ENCODE results near the gene STX1A.

DNA sequence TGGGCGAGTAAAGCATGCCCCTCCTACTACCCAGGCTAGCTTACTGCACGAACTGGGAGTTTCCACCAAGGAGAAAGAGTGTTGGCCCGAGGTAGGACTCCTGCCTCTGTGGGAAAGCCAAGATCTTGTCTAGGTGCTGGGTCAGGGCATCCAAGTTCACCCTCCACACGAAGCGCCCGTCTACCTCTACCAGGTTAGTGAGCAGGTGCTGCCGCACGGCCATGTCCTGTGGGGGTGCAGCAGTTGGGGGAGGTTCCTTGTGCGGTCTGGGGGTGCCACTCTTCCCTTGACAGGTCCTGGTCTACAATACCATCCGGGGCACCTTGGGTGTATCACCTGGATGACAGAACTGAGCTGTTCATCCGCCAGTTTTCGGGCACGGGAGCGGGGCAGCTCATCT, 17.4 kb upstream of the STX1A start:
- TF ChIP-seq EZH2 (IDR thresholded peaks at IDR 0.05; ENCODE audit: insufficient read depth, poor library complexity, severe bottlenecking) = no peak
- TF ChIP-seq EZH2phosphoT487 (IDR thresholded peaks at IDR 0.05; ENCODE audit: insufficient read depth, low read depth) = no peak
